ENCODE measurements around the gene MEI1.

Gene MEI1

DNA sequence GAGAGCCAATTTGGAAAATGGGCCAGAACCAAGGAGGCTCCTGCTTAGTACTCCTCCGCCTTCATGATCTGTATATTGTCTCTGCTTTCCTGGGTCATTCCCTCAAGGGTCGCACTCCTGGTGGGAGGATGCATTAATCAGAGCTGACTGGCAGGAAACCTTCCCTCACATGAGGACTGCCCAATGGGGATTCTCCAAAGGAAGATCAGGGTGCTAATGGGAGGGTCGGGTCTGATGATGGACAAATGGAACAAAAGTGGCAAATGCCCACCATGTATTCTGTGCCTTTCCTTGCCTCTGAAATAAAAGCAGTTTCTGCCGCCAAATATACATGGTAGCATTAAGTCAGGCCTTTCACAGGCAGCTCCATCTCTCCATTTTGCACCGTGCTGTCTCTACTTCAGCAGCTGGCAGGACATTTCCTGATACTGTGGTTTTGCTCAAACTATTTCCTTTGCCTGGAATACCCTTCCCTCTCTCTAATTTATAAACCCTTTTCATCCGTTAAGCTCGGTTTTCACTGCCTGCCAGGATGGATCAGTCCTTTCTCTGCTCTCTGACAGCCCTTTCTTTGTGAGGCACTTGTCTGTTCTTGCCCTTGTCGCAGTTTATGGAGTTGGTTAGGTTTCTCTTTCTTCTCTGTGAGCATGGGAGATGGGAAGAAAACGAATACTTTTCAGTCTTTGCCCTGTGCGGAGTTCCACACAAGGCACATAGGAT, 147.1 kb downstream of the MEI1 start:
- TF ChIP-seq, protein P1, sequence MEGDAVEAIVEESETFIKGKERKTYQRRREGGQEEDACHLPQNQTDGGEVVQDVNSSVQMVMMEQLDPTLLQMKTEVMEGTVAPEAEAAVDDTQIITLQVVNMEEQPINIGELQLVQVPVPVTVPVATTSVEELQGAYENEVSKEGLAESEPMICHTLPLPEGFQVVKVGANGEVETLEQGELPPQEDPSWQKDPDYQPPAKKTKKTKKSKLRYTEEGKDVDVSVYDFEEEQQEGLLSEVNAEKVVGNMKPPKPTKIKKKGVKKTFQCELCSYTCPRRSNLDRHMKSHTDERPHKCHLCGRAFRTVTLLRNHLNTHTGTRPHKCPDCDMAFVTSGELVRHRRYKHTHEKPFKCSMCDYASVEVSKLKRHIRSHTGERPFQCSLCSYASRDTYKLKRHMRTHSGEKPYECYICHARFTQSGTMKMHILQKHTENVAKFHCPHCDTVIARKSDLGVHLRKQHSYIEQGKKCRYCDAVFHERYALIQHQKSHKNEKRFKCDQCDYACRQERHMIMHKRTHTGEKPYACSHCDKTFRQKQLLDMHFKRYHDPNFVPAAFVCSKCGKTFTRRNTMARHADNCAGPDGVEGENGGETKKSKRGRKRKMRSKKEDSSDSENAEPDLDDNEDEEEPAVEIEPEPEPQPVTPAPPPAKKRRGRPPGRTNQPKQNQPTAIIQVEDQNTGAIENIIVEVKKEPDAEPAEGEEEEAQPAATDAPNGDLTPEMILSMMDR (IDR thresholded peaks at IDR 0.05; ENCODE audit: borderline replicate concordance, control extremely low read depth, extremely low read depth, insufficient read depth, missing control alignments): no peak
- in situ Hi-C loops (cut with MboI; ENCODE audit: low sequenced_read_pairs, unreplicated experiment): no loop called here
- no peak for DNase-seq (ENCODE audit: low spot score)

DNA sequence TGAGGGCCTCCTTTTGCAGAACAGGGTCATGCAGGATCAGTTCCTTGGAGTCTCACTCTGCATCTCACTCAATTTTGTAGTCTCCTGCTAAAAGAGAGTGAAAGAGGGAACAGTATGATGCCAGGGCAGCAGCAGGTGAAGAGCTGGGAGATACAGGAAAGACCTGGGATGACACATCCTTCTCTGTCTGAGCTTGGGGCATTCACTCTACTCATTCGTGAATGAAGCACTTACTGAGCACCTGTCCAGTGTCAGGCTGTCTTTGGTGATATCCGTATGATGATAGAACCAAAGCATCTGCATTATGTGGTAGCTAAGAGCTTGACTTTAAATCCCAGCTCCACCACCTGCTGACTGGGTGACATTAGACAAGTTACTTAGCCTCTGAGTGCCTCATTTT, 148.0 kb downstream of the MEI1 start:
- in situ Hi-C loops (cut with MboI; ENCODE audit: low sequenced_read_pairs, unreplicated experiment): no loop called here
- no peak for DNase-seq (ENCODE audit: low spot score)
- TF ChIP-seq, protein P1 (IDR thresholded peaks at IDR 0.05; ENCODE audit: borderline replicate concordance, control extremely low read depth, extremely low read depth, insufficient read depth, missing control alignments): no peak

DNA sequence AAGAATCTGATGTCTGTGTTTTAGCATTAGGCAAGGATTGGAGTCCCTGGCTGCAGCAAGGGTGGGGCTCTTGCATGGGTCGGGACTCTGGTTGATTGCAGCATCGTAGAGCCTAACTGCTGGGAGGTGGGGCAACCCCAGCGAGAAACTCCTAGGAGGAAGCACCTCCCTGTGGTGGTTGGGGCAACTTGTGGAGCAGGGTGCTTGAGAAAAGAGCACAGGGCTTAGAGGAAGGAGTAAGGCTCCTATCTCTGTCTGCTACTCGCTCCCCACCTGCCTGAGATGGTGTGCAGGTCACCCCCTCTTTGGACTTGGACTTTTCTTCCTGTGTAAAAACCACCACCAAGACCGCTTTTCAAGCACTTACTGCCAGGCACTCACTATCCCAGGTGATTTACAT, 149.2 kb downstream of the MEI1 start:
- no peak for DNase-seq (ENCODE audit: low spot score)
- in situ Hi-C loops (cut with MboI; ENCODE audit: low sequenced_read_pairs, unreplicated experiment): no loop called here
- TF ChIP-seq, protein P1 (IDR thresholded peaks at IDR 0.05; ENCODE audit: borderline replicate concordance, control extremely low read depth, extremely low read depth, insufficient read depth, missing control alignments): no peak

All from GM13976 (cell line).